HAP-1 (cell line): Measurements from ENCODE around the gene LETMD1.
"Not testable (repeated sequence)": the region's sequence is repeated elsewhere in the genome, so short reads cannot be mapped to it uniquely, and the experiment has no call there.

ENCODE experiments used
- DNase-seq, 2 experiments: peaks; one replicate each; pipeline ENCODE4 v3.0.0-alpha.2; 2016 to 2020; ENCODE audit warnings: low spot score in 2 of 2
- H3K27me3 ChIP-seq: fragments of 250-450 bp; sonication (Bioruptor Pico); 2 replicates; pipeline ENCODE4 v1.5.1; 2020; ENCODE audit warnings: low read depth, mild to moderate bottlenecking, moderate library complexity
- H3K36me3 ChIP-seq: fragments of 250-450 bp; sonication (Bioruptor Pico); replicated peaks from 2 replicates; pipeline ENCODE4 v1.5.1; 2020; ENCODE audit warnings: mild to moderate bottlenecking
- H3K4me1 ChIP-seq: fragments of 250-450 bp; sonication (Bioruptor Pico); 2 replicates; pipeline ENCODE4 v1.5.1; 2020; ENCODE audit warnings: mild to moderate bottlenecking
- H3K4me3 ChIP-seq: fragments of 250-450 bp; sonication (Bioruptor Pico); 2 replicates; pipeline ENCODE4 v1.5.1; 2020; ENCODE audit warnings: mild to moderate bottlenecking, moderate library complexity
- H3K9me3 ChIP-seq: fragments of 250-450 bp; sonication (Bioruptor Pico); 2 replicates; pipeline ENCODE4 v1.5.1; 2020; ENCODE audit warnings: mild to moderate bottlenecking, moderate library complexity
- in situ Hi-C: fragments of 300-500 bp; cut with MboI; formaldehyde crosslinking; loops from 3 replicates; pipeline ENCODE4 v1.14.3; 2020; ENCODE audit warnings: low sequenced_read_pairs, inconsistent platforms, mixed read lengths

Gene LETMD1

GRCh38 chr12:51047655-51048540 is at the start of gene LETMD1:
Gene LETMD1, plus strand, starts transcription at chr12:51048327. Its CDS starts 30 bp downstream, at chr12:51048357.
- DNase-seq: peak; percentile 94 to 98
- Histone ChIP-seq H3K36me3 (peaks cover 24% of the 10 kb centered on the region), H3K9me3 (no peaks in the 10 kb centered on the region), H3K4me3 (peak within 1 kb of the TSS; percentile 69), H3K27me3 (no peaks in the 10 kb centered on the region), H3K4me1 (peaks cover 10% of the 10 kb centered on the region)
- in situ Hi-C loops: no loop called here

DNA sequence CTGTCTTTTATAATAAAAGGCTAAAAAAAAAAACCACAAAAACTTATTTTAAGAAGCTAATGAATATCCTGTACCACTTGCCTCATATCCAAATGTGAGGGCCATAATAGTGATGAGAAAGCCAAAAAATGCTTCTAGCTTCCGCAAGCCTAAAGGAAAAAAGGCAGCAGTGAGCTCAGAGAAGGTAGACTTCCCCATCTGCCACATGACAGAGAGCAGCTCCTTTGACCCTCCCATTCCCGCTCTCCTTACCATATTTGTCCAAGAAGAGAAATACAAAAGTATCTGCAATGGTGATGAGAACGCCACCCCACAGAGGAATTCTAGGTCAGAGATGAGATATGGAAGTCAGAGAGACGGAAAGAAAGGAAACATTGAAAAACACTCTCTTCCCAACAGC is 49.0 kb upstream of the LETMD1 start:
- no peak overlapping the region for H3K4me3 ChIP-seq
- in situ Hi-C loops: loop anchor here (10.0 kb wide), 1 partner anchor 174 kb away; no protein-coding TSS in a partner anchor

GRCh38 chr12:51000245-51000644 is 47.9 kb upstream of the LETMD1 start:
- Histone ChIP-seq H3K27me3 (no peaks in the 10 kb centered on the region), H3K4me3 (no peak overlapping the region), H3K9me3 (no peaks in the 10 kb centered on the region), H3K36me3 (peaks cover 47% of the 10 kb centered on the region), H3K4me1 (no peaks in the 10 kb centered on the region)
- in situ Hi-C loops: no loop called here
- no peak for DNase-seq

More for the DNA sequence above, 49.0 kb upstream of the LETMD1 start:
- Histone ChIP-seq H3K36me3 (peaks cover 48% of the 10 kb centered on the region), H3K27me3 (no peaks in the 10 kb centered on the region), H3K4me1 (no peaks in the 10 kb centered on the region), H3K9me3 (no peaks in the 10 kb centered on the region)
- DNase-seq: no peak

- Histone ChIP-seq H3K9me3 (no peaks in the 10 kb centered on the region; the same call in 1 of the 2 replicates), H3K36me3 (peaks cover 48% of the 10 kb centered on the region), H3K27me3 (no peaks in the 10 kb centered on the region), H3K4me1 (no peaks in the 10 kb centered on the region), H3K4me3 (no peak overlapping the region)
- DNase-seq: no peak
- in situ Hi-C loops: no loop called here
Measured at GRCh38 chr12:51001799-51002198, 46.3 kb upstream of the LETMD1 start.

GRCh38 chr12:51004504-51004903 is 43.6 kb upstream of the LETMD1 start:
- in situ Hi-C loops: no loop called here
- Histone ChIP-seq H3K27me3 (no peaks in the 10 kb centered on the region), H3K4me3 (no peak overlapping the region), H3K9me3 (no peaks in the 10 kb centered on the region; the same call in 1 of the 2 replicates), H3K36me3 (peaks cover 48% of the 10 kb centered on the region), H3K4me1 (peaks cover 9% of the 10 kb centered on the region)
- no peak for DNase-seq

DNA sequence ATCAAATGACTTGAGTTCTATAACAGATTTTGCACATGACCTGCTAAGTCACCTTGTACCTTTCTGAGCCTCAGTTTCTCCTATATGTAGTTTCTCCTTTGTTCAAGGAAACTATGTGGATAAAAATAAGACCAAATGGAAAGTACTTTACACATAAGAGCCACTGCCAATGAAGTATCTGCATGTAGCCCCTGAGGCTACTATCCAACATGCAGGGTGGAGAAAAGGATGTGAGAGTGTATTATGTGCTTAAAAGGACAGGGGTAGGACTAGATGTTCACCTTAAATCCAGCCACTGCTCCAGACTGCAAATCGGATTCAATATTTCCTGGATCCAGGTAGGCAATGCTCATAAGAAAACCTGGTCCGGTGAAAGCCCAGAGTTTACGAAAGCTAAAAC is 43.1 kb upstream of the LETMD1 start:
- H3K9me3 ChIP-seq: no peaks in the 10 kb centered on the region; the same call in 1 of the 2 replicates
- H3K36me3 ChIP-seq: peaks cover 45% of the 10 kb centered on the region
- in situ Hi-C loops: no loop called here

GRCh38 chr12:51005671-51006070 is 42.5 kb upstream of the LETMD1 start:
- in situ Hi-C loops: no loop called here
- Histone ChIP-seq H3K4me1 (peaks cover 18% of the 10 kb centered on the region), H3K36me3 (peaks cover 41% of the 10 kb centered on the region), H3K9me3 (no peaks in the 10 kb centered on the region; the same call in 1 of the 2 replicates), H3K27me3 (no peaks in the 10 kb centered on the region), H3K4me3 (no peak overlapping the region)
- DNase-seq: no peak

More for the DNA sequence above, 43.1 kb upstream of the LETMD1 start:
- DNase-seq: no peak
- Histone ChIP-seq H3K4me1 (peaks cover 14% of the 10 kb centered on the region), H3K27me3 (no peaks in the 10 kb centered on the region), H3K4me3 (no peak overlapping the region)

DNA sequence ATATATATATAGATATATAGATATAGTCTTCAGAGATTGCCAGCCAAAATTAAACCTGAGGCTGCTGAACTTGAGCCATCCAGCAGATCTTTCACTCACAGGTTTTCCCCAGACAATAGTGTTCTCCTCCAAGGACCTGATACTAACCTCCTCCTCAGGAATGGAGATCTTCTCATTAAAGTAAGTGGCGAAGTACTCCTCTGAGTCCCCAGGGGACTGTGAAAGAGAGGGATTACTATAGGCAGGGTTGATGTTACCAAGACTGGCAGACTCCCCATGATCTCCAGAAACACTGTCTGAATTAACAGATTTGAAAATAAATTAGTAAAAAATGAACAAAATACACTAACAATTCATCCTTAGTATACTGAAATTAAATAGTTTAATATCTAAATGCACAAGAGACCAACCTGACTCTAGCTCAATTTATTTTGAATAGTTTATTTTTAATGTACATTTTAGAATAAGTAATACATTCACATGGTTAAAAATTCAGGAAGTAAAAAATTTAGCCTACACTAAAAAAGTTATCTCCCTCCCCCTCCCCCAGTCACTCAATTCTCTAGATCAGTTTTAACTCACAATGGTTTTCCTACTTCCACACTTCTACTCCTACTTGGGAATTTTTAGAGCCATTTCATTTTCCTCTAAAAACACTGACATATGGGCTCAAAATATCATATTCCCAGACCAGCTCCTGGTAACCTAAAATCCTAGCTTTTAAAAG is 39.6 kb upstream of the LETMD1 start:
- H3K36me3 ChIP-seq: peaks cover 41% of the 10 kb centered on the region
- no peaks in the 10 kb centered on the region; the same call in 1 of the 2 replicates for H3K9me3 ChIP-seq
- DNase-seq: peak in 1 of 2 experiments; percentile 24
- no peaks in the 10 kb centered on the region for H3K27me3 ChIP-seq
- H3K4me1 ChIP-seq: peaks cover 28% of the 10 kb centered on the region
- H3K4me3 ChIP-seq: no peak overlapping the region
- in situ Hi-C loops: no loop called here

DNA sequence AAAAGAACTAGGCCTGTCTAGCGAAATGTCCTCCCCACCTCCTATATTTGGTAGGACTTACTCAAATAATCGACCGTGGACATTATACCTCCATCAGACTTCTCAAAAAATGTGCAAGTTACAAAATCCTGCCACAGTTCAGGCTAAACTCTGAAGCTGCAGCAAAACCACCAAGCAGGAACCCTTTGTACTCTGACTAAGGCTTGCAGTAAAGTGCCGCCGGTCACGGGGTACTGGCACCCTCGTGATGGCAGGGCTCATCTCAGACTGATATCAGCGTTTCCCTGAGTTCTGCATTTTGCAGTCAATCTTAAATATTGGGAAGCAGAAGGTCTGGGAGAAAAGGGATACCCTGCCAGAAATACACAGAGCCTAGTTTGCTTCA is 39.1 kb upstream of the LETMD1 start:
- H3K27me3 ChIP-seq: no peaks in the 10 kb centered on the region
- H3K9me3 ChIP-seq: no peaks in the 10 kb centered on the region; the same call in 1 of the 2 replicates
- in situ Hi-C loops: no loop called here
- H3K4me3 ChIP-seq: no peak overlapping the region
- peaks cover 41% of the 10 kb centered on the region for H3K36me3 ChIP-seq
- peak in 1 of 2 experiments; percentile 36 for DNase-seq
- H3K4me1 ChIP-seq: peaks cover 29% of the 10 kb centered on the region

GRCh38 chr12:51011955-51012354 is 36.2 kb upstream of the LETMD1 start:
- Histone ChIP-seq H3K36me3 (peaks cover 15% of the 10 kb centered on the region), H3K4me1 (peaks cover 33% of the 10 kb centered on the region), H3K9me3 (no peaks in the 10 kb centered on the region), H3K27me3 (no peaks in the 10 kb centered on the region), H3K4me3 (no peak overlapping the region)
- peak; percentile 34 to 79 for DNase-seq
- in situ Hi-C loops: no loop called here

DNA sequence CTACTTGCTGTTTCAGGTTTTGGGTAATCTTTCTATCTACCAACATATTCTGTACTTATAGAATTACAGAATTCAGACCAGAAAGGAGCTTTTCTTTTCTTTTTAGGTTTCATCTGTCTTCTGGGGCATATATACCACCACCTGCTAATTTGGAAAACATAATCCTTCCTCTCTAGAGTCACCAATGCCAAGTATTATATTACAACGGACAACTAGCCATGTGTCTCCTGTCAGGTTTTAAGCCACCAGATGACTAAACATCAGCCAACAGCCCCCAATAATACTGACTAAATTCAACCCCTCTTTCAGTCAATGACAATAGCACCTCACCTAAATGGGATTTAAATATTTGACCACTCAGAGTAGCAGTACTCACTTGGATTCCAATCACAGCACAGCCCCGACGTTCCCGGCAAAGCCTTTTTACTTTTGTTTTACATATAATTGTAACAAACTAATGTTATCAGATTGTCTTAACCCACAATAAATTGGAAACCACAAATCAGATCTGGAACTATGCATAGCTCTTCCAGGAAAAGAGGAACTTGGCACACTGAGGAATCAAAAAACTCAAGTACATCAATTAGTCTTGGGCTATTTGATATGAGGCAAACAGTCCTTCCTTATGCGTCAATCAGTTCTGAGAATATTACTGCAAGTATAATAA is 35.4 kb upstream of the LETMD1 start:
- DNase-seq: no peak
- Histone ChIP-seq H3K27me3 (no peaks in the 10 kb centered on the region), H3K9me3 (no peaks in the 10 kb centered on the region), H3K36me3 (peaks cover 8% of the 10 kb centered on the region), H3K4me1 (peaks cover 33% of the 10 kb centered on the region), H3K4me3 (no peak overlapping the region)
- in situ Hi-C loops: no loop called here

GRCh38 chr12:51013441-51013840 is 34.7 kb upstream of the LETMD1 start:
- Histone ChIP-seq H3K9me3 (no peaks in the 10 kb centered on the region), H3K27me3 (no peaks in the 10 kb centered on the region), H3K4me3 (no peak overlapping the region), H3K36me3 (peaks cover under 1% of the 10 kb centered on the region), H3K4me1 (peaks cover 33% of the 10 kb centered on the region)
- in situ Hi-C loops: no loop called here
- DNase-seq: no peak

GRCh38 chr12:51014467-51014866 is 33.7 kb upstream of the LETMD1 start:
- H3K4me3 ChIP-seq, H3K9me3 ChIP-seq, in situ Hi-C loops, H3K27me3 ChIP-seq, H3K36me3 ChIP-seq: not testable (repeated sequence)
- DNase-seq: peak in 1 of 2 experiments; percentile 35
- peaks cover 24% of the 10 kb centered on the region for H3K4me1 ChIP-seq
